Measurements from ENCODE around the gene RFX8.

Gene RFX8

DNA sequence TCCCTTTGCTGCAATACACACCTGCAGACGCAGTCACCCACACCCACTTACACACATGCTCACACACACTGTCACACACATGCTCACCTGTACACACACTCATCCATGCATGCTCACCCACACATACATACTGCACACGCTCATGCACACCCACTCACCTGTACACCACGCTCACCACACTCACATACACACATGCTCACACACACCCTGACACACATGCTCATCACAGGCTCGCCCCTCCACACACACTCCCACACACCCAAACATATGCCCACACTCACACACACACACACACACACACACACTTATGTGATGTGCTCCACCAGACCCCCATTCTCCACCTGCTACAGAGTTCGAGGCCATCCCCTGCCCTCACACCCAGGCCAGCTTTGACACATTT, 64.8 kb downstream of the RFX8 start:
- no peak for DNase-seq (ENCODE audit: low read depth)

DNA sequence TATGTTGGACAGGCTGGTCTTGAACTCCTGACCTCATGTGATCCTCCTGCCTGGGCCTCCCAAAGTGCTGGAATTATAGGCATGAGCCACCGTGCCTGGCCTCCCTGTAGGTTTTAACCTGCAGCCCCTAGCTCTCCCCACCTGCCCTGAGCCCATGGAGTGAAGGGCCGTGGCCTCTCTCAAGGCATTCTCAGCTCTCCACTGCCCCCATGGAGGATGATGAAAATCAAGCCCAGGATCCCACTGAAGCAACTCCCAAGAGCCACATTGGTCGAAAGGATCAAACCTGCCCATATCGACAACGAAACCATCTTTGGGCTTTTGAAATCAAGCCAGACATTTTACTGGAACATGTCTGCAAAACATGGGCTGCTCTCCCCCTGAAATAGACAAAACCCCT, 65.2 kb downstream of the RFX8 start:
- DNase-seq (ENCODE audit: low read depth) = no peak

GRCh38 chr2:101408925-101409324, 66.0 kb downstream of the RFX8 start:
- no peak for DNase-seq (ENCODE audit: low read depth)

- DNase-seq (ENCODE audit: low read depth) = no peak
These were observed 69.5 kb downstream of the RFX8 start for GRCh38 chr2:101405351-101405899.

GRCh38 chr2:101403745-101404144, 71.2 kb downstream of the RFX8 start:
- no peak for DNase-seq (ENCODE audit: low read depth)

GRCh38 chr2:101402630-101403029, 72.3 kb downstream of the RFX8 start:
- no peak for DNase-seq (ENCODE audit: low read depth)

DNA sequence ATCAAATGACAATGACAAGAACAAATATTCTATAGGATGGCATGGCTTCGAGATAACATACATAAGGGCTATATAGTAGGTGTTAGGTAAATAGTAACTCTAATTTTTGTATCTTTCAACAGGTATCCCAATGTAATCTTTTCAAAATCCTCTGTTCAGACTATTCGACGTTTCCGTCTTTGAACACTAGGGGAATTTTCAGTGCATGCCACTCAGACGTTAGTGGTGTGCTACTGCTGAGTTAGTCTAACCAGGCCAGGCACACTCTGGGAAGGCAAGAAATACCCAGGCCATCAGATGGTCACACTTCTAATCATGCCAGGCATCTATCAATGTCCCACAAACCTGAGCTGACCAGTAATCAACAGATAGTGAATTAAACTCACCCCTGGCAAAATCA, 73.0 kb downstream of the RFX8 start:
- no peak for DNase-seq (ENCODE audit: low read depth)

DNA sequence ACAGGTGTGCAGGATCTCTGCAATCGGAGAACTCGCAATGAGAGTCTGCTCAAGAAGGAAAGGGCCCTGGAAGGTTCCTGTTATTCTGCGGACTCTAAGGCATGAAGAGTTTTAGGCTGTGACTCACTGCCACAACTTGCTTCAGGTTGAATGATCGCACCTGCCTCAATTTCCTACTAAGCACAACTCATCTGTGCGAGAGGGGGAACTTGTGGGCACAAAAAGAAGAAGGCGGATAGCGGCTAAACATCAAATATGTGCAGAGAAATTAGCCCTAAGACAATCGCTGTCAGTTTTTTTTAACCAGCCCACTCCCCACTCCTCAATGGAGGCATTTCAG, 73.6 kb downstream of the RFX8 start:
- DNase-seq (ENCODE audit: low read depth) = no peak

DNA sequence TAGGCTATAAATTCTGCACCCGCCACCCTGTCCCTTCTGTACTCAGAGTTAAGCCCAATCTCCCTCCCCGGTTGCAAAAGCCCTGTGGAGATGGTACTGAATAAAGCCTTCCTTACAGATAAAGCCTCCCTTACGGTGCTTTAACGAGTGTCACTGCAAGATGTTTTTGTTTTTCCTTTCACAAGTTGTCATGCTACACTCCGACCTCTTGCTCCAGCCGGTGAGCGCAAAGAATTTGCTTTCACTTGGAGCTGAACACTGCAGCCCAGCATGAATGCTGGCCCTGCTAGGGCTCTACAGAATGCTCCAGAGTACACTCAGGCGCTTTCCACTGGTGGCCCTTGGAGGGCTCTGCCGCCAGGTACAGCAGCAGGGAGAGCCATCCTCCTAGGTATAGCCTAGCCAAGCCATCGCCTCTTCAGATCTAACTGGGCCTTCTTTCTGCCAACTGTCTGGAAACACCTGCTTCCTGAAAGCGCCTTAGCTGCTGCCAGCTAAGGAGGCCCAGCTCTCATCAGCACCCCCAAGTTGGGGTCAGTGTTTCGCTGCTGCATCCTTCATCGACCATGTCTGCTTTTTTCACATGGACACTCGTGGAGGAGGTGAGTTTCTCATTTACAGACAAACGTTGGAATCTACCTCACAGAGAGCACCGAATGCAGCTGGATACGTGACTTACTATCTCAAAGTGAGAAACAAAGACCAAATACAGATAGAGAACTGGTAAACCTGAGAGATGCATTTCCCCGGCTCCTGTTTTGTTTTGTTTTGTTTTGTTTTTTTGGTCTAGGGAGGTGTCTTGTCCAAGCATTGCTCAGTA, 74.2 kb downstream of the RFX8 start:
- DNase-seq (ENCODE audit: low read depth) = no peak

GRCh38 chr2:101400048-101400447, 74.9 kb downstream of the RFX8 start:
- DNase-seq (ENCODE audit: low read depth) = no peak

- no peak for DNase-seq (ENCODE audit: low read depth)
These were observed 75.7 kb downstream of the RFX8 start for GRCh38 chr2:101399021-101399799.

DNA sequence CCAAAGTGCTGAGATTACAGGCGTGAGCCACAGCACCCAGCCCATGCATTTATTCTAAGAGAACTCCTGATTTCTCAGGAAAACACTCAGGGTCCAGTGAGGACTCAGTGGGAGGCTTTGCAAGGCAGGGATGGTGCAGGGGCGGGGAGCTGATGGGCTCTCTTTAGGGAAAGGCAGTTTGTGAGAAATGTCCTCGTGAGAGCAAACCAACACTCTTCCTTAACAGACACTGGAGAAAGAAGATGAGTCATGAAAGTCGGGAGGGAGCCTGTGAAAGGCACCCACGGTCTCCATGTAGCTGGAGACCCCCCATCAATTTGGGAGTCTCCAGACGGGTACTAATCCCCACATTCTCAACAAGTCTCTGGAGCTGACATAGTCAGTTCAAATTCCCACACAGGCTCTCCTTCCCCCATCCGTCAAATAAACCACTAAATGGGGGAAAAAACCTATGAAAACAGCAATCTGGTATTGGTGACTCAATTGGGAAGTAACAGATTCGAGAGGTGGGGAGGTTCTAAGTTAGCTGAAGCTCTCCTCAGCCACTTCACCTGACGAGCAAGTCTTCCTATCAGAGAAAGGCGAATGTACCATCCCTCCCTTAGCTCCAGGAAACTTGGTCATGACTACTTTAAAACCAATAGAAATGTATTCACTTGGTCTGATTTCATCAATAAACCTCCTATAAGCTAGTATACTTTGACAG, 76.6 kb downstream of the RFX8 start:
- no peak for DNase-seq (ENCODE audit: low read depth)

- peak; percentile 49 for DNase-seq (ENCODE audit: low read depth)
These were observed 78.6 kb downstream of the RFX8 start for GRCh38 chr2:101396316-101396717.

GRCh38 chr2:101395545-101396315, 79.2 kb downstream of the RFX8 start:
- no peak for DNase-seq (ENCODE audit: low read depth)

DNA sequence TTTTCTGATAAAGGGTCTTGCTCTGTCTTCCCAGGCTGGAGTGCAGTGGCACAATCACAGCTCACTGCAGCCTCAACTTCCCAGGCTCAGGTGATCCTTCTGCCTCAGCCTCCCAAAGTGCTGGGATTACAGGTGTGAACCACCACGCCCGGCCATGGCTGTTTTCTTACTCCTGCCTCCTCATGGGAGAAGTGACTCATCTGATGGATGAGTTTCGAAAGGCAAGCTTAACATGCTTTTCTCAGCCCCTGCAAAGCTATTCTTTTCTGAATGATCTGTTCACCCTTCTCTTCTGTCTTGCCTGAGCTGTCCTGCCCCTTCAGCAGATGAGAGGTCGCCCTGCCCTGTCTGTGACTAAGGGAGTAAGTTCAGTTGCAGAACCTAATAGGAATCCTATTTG, 86.7 kb downstream of the RFX8 start:
- DNase-seq (ENCODE audit: low read depth) = no peak

- no peak for DNase-seq (ENCODE audit: low read depth)
These were observed 87.6 kb downstream of the RFX8 start, which contains the start of gene CREG2 for GRCh38 chr2:101387151-101387834. Gene CREG2, minus strand, starts transcription at chr2:101387503. Its CDS starts 46 bp downstream, at chr2:101387457.

GRCh38 chr2:101386599-101387150, 88.2 kb downstream of the RFX8 start:
- no peak for DNase-seq (ENCODE audit: low read depth)

DNA sequence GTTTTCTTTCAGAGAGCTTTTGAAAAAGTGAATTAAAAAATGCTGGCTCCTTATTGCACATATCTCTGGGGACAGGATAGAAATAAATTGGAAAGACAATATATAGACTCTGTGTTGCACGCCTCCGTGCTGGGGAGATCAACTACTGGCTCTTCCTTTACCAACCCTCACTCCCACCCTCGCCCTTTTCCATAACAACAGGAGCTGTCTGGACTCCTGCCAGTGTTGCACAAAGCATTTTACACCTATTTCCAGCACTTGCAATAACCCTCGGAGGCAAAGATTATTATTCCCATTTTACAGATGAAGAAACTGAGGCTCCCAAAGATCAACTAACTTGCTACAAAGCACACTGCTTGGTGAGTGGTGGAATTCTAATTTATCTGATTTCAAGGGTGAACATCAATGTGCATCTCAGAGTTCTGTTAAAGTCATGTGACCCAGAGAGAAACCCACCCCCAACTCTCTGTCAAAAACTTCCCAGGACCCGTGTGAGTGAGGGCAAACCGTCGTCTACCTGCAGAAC, 91.8 kb downstream of the RFX8 start:
- DNase-seq (ENCODE audit: low read depth) = no peak

GRCh38 chr2:101382442-101382841, 92.5 kb downstream of the RFX8 start:
- DNase-seq (ENCODE audit: low read depth) = no peak

GRCh38 chr2:101380376-101380775, 94.5 kb downstream of the RFX8 start:
- peak; percentile 55 for DNase-seq (ENCODE audit: low read depth)

DNA sequence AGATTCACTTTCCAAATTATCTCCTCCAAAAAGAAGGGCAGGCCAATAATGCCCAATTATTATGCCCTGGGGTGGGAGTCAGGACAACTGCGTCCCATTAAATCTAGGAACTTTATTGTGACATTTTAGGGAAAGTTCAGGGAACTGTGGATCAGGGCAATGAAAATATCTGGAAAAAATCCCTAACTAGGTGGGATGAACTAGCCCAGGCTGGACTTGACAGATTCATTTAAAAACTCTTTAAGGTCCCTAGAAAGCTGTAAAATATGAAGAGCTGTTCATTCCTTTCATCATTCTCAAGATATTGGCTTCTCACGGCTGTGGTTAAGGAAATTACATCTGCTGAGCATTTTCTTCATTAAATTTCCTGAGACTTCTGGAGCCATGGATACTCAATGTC, 95.8 kb downstream of the RFX8 start:
- no peak for DNase-seq (ENCODE audit: low read depth)
